Suprapubic skin (tissue), 3 donors: ENCODE measurements around the gene NPAS3.

Source experiments
- CTCF ChIP-seq, 2 donors: fragments of 200-600 bp in 1 of 2; fragments of 450-650 bp in 1 of 2; sonication (generic) in 1 of 2; IDR thresholded peaks; one replicate each; pipeline ENCODE4 v1.5.1; 2016 to 2019; ENCODE audit warnings: antibody characterized with exemption in 2 of 2, mild to moderate bottlenecking in 1 of 2, moderate library complexity in 1 of 2
- EP300 ChIP-seq: sonication (generic); formaldehyde crosslinking; IDR thresholded peaks from one replicate; pipeline ENCODE4 v1.6.1; 2017; ENCODE audit warnings: antibody characterized with exemption
- POLR2A ChIP-seq, 2 donors: fragments of 450-650 bp; IDR thresholded peaks; one replicate each; pipeline ENCODE4 v1.6.1; 2017; ENCODE audit warnings: antibody characterized with exemption in 2 of 2, mild to moderate bottlenecking in 2 of 2, moderate library complexity in 2 of 2

- TF ChIP-seq CTCF (IDR thresholded peaks at IDR 0.05), result no peak
- TF ChIP-seq POLR2A (IDR thresholded peaks at IDR 0.05), result no peak
- TF ChIP-seq EP300, result no peak
These were observed 96.9 kb downstream of the NPAS3 start for GRCh38 chr14:33035416-33036194.
